Measurements from ENCODE around the gene GKN2.

DNA sequence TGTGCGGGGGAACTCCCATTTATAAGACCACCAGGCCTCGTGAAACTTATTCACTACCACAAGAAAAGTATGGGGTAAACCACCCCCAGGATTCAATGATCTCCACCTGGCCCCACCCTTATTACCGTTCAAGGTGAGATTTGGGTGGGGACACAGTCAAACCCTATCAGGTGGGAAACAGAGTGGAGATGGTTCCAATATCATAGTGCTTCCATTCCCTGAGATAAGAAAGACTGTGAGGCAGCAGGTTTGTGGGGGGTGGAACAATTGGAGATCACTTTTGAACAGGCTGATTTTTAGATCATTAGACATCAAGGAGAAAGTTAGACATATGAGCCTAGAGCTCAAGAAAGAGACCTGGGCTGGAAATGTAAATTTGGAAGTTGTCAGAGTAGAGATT, 39.3 kb downstream of the GKN2 start:
- TF ChIP-seq TAF1 (IDR thresholded peaks at IDR 0.05; ENCODE audit: low read depth) (no peak), EZH2 (IDR thresholded peaks at IDR 0.05; ENCODE audit: borderline replicate concordance, insufficient read depth, low read length, poor library complexity, severe bottlenecking) (no peak), CTCF (IDR thresholded peaks at IDR 0.05; ENCODE audit: poor library complexity, severe bottlenecking) (no peak), REST (IDR thresholded peaks at IDR 0.05; ENCODE audit: borderline replicate concordance) (no peak), RAD21 (conservative IDR thresholded peaks at IDR 0.05) (no peak), POLR2AphosphoS5 (IDR thresholded peaks at IDR 0.05) (no peak), MXI1 (conservative IDR thresholded peaks at IDR 0.05; ENCODE audit: poor library complexity, severe bottlenecking) (no peak), EP300 (conservative IDR thresholded peaks at IDR 0.05; ENCODE audit: poor library complexity, severe bottlenecking) (no peak)

All from neural cell (in vitro differentiated cells).